Measurements from ENCODE around the gene TENM3. TPM values are rescaled to one million over a fixed set of nuclear protein-coding genes. Genes with fewer than 3 reads are reported as not detected.

The TENM3 gene
- total RNA-seq, 2 experiments from 2014 or later = not detected

- no peak for TF ChIP-seq CTCF (IDR thresholded peaks at IDR 0.05)
- POLR2A ChIA-PET = interaction anchor here (0.7 kb wide), 1 partner anchor 594 kb away, joined by 3 read pairs; no protein-coding TSS in a partner anchor
- ATAC-seq = no peak
- H3K27me3 Mint-ChIP-seq = peaks cover 1% of the 10 kb centered on the region
- CTCF ChIA-PET = no interaction called here
- no peak for DNase-seq
- no peaks in the 10 kb centered on the region for H3K36me3 Mint-ChIP-seq (ENCODE audit: low read depth)
- no peak overlapping the region for H3K27ac Mint-ChIP-seq
- intact Hi-C loops (cut with micrococcal nuclease) = no loop called here
- no peaks in the 10 kb centered on the region for H3K9me3 Mint-ChIP-seq
- no peak overlapping the region for H3K4me3 Mint-ChIP-seq
- H3K4me1 Mint-ChIP-seq (ENCODE audit: low read depth) = no peaks in the 10 kb centered on the region
These were observed 81.1 kb downstream of the TENM3 start for GRCh38 chr4:182324282-182324681.

DNA sequence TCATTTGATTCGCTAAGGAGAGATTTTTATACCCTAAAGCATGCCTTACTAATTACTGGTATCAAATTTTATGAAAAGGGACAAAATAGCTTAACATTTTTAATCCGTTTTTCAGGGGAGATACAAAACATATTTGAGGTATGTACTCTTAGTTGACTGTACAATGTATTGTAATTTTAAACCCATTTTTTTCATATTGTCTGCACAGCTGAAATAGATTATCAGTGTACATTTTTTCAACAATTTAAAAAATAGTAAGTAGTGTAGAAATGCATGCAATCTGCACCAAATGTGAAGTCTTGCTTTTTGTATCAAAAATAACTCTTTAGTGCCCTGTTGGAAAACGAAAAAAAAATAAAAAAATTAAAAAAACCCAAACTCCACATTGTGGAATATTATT is 82.2 kb downstream of the TENM3 start:
- POLR2A ChIA-PET = no interaction called here
- Mint-ChIP-seq H3K4me3 (no peak overlapping the region), H3K27ac (no peak overlapping the region), H3K9me3 (no peaks in the 10 kb centered on the region), H3K36me3 (ENCODE audit: low read depth) (no peaks in the 10 kb centered on the region), H3K4me1 (ENCODE audit: low read depth) (no peaks in the 10 kb centered on the region), H3K27me3 (peaks cover 1% of the 10 kb centered on the region)
- no peak for TF ChIP-seq CTCF (IDR thresholded peaks at IDR 0.05)
- no peak for DNase-seq
- no peak for ATAC-seq
- CTCF ChIA-PET = no interaction called here
- intact Hi-C loops (cut with micrococcal nuclease) = no loop called here

DNA sequence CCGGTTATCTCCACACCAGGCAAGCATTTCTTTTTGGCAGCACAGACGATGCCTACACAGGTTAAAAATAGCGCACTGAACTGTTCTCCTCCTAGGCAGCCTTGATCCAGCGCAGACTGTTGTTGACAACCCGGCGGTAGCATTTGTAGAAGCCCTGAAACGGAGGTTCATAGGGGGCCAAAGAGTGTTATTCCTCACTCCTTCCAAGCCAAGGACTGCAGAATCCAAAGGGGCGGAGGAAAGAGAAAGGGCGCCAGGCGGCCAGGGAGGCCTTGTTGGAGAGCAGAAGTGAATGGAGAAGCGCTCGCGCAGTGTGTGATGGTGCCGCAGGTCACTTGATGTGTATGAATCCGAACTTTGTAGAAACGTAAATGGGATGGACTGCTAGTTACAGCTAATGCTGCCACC is 82.7 kb downstream of the TENM3 start:
- no peak for ATAC-seq
- no peaks in the 10 kb centered on the region for H3K9me3 Mint-ChIP-seq
- no peak overlapping the region for H3K4me3 Mint-ChIP-seq
- no peak for DNase-seq
- intact Hi-C loops (cut with micrococcal nuclease) = no loop called here
- no peak overlapping the region for H3K27ac Mint-ChIP-seq
- H3K27me3 Mint-ChIP-seq = peaks cover 1% of the 10 kb centered on the region
- no peak for TF ChIP-seq CTCF (IDR thresholded peaks at IDR 0.05)
- POLR2A ChIA-PET = no interaction called here
- H3K36me3 Mint-ChIP-seq (ENCODE audit: low read depth) = no peaks in the 10 kb centered on the region
- no peaks in the 10 kb centered on the region for H3K4me1 Mint-ChIP-seq (ENCODE audit: low read depth)
- CTCF ChIA-PET = no interaction called here

- no peaks in the 10 kb centered on the region for H3K4me1 Mint-ChIP-seq (ENCODE audit: low read depth)
- CTCF ChIA-PET = no interaction called here
- no peak for TF ChIP-seq CTCF (IDR thresholded peaks at IDR 0.05)
- no peak overlapping the region for H3K4me3 Mint-ChIP-seq
- no peak for DNase-seq
- H3K27ac Mint-ChIP-seq = no peak overlapping the region
- H3K36me3 Mint-ChIP-seq (ENCODE audit: low read depth) = no peaks in the 10 kb centered on the region
- POLR2A ChIA-PET = no interaction called here
- H3K27me3 Mint-ChIP-seq = peaks cover 1% of the 10 kb centered on the region
- H3K9me3 Mint-ChIP-seq = no peaks in the 10 kb centered on the region
- no peak for ATAC-seq
- intact Hi-C loops (cut with micrococcal nuclease) = no loop called here
These were observed 85.3 kb downstream of the TENM3 start for GRCh38 chr4:182328505-182328904.

DNA sequence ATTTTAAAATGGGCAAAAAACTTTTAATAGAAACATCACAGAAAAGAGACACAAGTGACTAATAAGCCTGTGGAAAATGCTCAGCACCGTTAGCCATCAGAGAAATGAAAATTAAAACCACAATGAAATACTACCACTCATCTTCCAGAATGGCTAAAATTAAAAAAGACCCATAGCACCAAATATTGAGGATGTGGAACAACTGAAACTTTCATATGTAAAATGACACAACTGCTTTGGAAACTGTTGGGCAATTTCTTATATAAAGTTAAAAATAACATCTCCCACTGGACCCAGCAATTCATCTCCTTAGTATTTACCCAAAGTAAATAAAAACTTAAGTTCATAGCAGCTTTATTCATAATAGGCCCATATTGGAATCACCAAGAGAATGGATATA is 94.2 kb downstream of the TENM3 start:
- no peaks in the 10 kb centered on the region for H3K27me3 Mint-ChIP-seq
- H3K9me3 Mint-ChIP-seq = no peaks in the 10 kb centered on the region
- DNase-seq = no peak
- intact Hi-C loops (cut with micrococcal nuclease) = no loop called here
- POLR2A ChIA-PET = no interaction called here
- no peak overlapping the region for H3K27ac Mint-ChIP-seq
- H3K4me3 Mint-ChIP-seq = no peak overlapping the region
- TF ChIP-seq CTCF (IDR thresholded peaks at IDR 0.05) = no peak
- CTCF ChIA-PET = no interaction called here
- no peaks in the 10 kb centered on the region for H3K4me1 Mint-ChIP-seq (ENCODE audit: low read depth)
- ATAC-seq = no peak
- no peaks in the 10 kb centered on the region for H3K36me3 Mint-ChIP-seq (ENCODE audit: low read depth)

Data from activated CD8-positive, alpha-beta T cell treated with anti-CD3 and anti-CD28 coated beads for 36 hours (primary cell).